Activated CD4-positive, alpha-beta memory T cell treated with anti-CD3 and anti-CD28 coated beads, Interleukin-2, amount 10 ng/mL, durations not matched to agents 7 days and 5 days (primary cell): ENCODE measurements around the gene NUDT22. TPM values are rescaled to one million over a fixed set of nuclear protein-coding genes. Genes with fewer than 3 reads are reported as not detected.

Experiments used
- CTCF ChIA-PET: fragments of 350-600 bp; sonication (Branson Sonifier 250); formaldehyde crosslinking; loops from one replicate; lab custom pipeline; 2021; ENCODE audit warnings: antibody characterized with exemption, inconsistent platforms; lab: Charles Lee
- POLR2A ChIA-PET: fragments of 350-600 bp; sonication (Branson Sonifier 250); formaldehyde crosslinking; loops from one replicate; lab custom pipeline; 2021; ENCODE audit warnings: antibody characterized with exemption; lab: Charles Lee
- DNase-seq: peaks from one replicate; pipeline ENCODE4 v3.0.0-alpha.2; 2020
- H3K27ac Mint-ChIP-seq: one replicate; pipeline ENCODE4 v1.8.0; 2021; ENCODE audit warnings: mild to moderate bottlenecking, mixed read lengths
- H3K27me3 Mint-ChIP-seq: one replicate; pipeline ENCODE4 v1.8.0; 2021; ENCODE audit warnings: mixed read lengths
- H3K36me3 Mint-ChIP-seq: one replicate; pipeline ENCODE4 v1.8.0; 2021; ENCODE audit warnings: low read depth, mixed read lengths
- H3K4me1 Mint-ChIP-seq: one replicate; pipeline ENCODE4 v1.8.0; 2021; ENCODE audit warnings: mixed read lengths
- H3K4me3 Mint-ChIP-seq: one replicate; pipeline ENCODE4 v1.8.0; 2021; ENCODE audit warnings: mild to moderate bottlenecking, mixed read lengths
- H3K9me3 Mint-ChIP-seq: one replicate; pipeline ENCODE4 v1.8.0; 2021; ENCODE audit warnings: mixed read lengths
- total RNA-seq, 2 experiments: library from RNA; stranded (reverse); gene quantifications; one replicate each; pipeline ENCODE4 v1.2.3, GENCODE V29; 2021

NUDT22 gene
- total RNA-seq = 10 to 100 TPM; 84.8 to 90.6 TPM

DNA sequence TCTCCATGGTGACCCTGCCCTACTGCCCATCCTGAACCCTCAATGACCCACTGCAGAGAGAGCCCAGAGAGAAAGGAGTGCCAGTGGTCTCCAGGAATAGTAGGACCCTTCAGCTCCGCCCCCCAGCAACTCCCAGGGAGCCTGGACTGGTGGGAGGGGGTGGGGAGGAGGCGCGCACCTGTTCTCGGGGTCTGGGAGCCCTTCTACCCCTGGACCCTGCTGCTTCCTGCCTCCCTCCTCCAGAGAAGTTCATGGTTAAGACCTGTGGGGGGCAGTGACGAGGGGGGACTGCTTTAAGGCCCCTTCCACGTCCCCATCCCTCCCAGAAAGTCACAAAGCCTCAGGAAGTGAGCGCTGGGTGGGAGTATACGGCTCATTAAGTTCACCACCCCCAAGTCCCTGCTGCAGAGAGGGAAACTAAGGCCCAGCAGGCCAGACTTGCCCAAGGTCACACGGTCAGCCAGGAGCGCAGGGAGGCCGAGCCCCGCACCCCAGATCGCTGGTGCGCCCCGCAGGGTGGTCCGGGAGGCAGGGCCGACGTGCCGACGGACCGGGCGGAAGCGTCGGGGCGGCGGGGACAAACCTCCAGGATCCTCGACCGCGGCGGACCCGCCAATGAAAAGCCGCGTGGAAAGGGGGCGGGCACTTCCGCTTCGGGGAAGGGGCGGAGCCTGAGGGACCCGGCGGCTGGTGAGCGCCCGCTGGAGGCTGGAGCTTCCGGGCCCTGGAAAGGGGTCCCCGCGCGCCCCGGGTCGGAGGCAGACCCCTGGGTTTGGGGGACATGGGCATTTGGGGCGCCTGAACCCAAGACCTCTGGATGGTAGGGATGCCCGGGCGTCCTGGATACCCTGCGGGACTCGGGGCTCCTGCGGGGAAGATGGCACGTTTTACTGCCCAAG lies at the start of gene NUDT22, which contains the start of gene TRPT1:
TSS of gene NUDT22 (plus strand) at position 667 of the 899 bp plus-strand sequence. CDS start 379 bp downstream, outside the sequence.
TSS of gene TRPT1 (minus strand) at position 579 of the 899 bp plus-strand sequence. CDS start at position 253, 326 bp downstream.
- peak within 1 kb of the TSS; percentile 79 for H3K27ac Mint-ChIP-seq
- no peaks in the 10 kb centered on the region for H3K27me3 Mint-ChIP-seq
- peak; percentile 94 for DNase-seq
- H3K9me3 Mint-ChIP-seq = no peaks in the 10 kb centered on the region
- peaks cover 17% of the 10 kb centered on the region for H3K36me3 Mint-ChIP-seq
- CTCF ChIA-PET = interaction anchor here (0.9 to 5.1 kb wide), 9 partner anchors 14 to 92 kb away, joined by 3 to 40 read pairs (median 6); partner anchors contain the start of genes ESRRA, FERMT3, FKBP2 and PLCB3
- peaks cover 40% of the 10 kb centered on the region for H3K4me1 Mint-ChIP-seq
- POLR2A ChIA-PET = interaction anchor here (0.6 to 14.6 kb wide), 19 partner anchors 8 to 1634 kb away, joined by 3 to 275 read pairs (median 8); partner anchors contain the start of genes ESRRA, FERMT3, FKBP2 and GPR137
- H3K4me3 Mint-ChIP-seq = peak within 1 kb of the TSS; percentile 88

GRCh38 chr11:64176751-64177150 lies 49.3 kb upstream of the NUDT22 start:
- ChIA-PET POLR2A (interaction anchor here (2.4 to 3.6 kb wide), 2 partner anchors 8 to 10 kb away, joined by 6 to 20 read pairs; partner anchors contain the start of gene STIP1), CTCF (interaction anchor here (1.1 kb wide), 1 partner anchor 28 kb away, joined by 3 read pairs; no protein-coding TSS in a partner anchor)
- peak; percentile 41 for DNase-seq
- Mint-ChIP-seq H3K9me3 (peaks cover 7% of the 10 kb centered on the region), H3K4me3 (no peak overlapping the region), H3K36me3 (peaks cover 6% of the 10 kb centered on the region), H3K4me1 (peaks cover 32% of the 10 kb centered on the region), H3K27ac (peak overlapping the region; percentile 65), H3K27me3 (no peaks in the 10 kb centered on the region)

GRCh38 chr11:64178203-64178602 lies 47.9 kb upstream of the NUDT22 start:
- no peak overlapping the region for H3K27ac Mint-ChIP-seq
- no peak for DNase-seq
- H3K4me3 Mint-ChIP-seq = no peak overlapping the region
- no peaks in the 10 kb centered on the region for H3K27me3 Mint-ChIP-seq
- H3K9me3 Mint-ChIP-seq = peaks cover 7% of the 10 kb centered on the region
- peaks cover 41% of the 10 kb centered on the region for H3K4me1 Mint-ChIP-seq
- POLR2A ChIA-PET = interaction anchor here (2.4 kb wide), 1 partner anchor 12 kb away, joined by 6 read pairs; no protein-coding TSS in a partner anchor
- peaks cover 9% of the 10 kb centered on the region for H3K36me3 Mint-ChIP-seq
- CTCF ChIA-PET = interaction anchor here (1.0 kb wide), 1 partner anchor 9 kb away, joined by 3 read pairs; no protein-coding TSS in a partner anchor

DNA sequence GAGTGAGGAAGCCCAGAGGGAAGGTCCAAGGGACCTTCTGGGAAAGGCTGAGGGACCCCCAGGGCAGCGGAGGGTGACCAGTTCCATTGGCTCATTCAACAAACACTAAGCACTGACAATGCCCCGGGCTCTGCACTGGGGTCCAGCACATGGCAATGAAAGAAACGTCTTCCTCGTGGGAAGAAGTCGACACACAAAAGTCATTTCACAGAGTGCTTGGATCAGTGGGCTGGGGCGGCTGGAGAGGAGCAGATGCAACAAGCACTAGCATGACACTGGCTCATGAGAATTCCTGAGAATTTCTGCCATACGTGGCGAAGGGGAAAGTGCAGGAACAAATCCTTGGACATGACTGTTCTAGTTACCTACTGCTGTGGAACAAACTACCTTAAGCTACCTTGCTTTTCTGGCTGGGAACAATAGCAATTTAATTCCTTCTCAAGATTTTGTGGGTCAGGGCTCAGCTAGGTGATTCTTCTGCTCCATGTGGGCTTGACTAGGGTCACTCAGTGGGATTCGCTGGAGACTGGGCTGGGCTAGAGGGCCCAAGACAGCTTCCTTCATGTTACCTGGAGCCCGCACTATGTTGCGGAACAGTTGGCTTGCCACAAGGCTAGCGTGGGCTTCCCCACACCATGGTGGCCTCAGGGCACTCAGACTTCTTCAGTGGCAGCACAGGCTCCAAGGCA lies 47.0 kb upstream of the NUDT22 start:
- no peak for DNase-seq
- ChIA-PET POLR2A (interaction anchor here (2.4 kb wide), 1 partner anchor 13 kb away, joined by 6 read pairs; no protein-coding TSS in a partner anchor), CTCF (interaction anchor here (1.0 kb wide), 1 partner anchor 10 kb away, joined by 3 read pairs; no protein-coding TSS in a partner anchor)
- no peak overlapping the region for H3K4me3 Mint-ChIP-seq
- peaks cover 5% of the 10 kb centered on the region for H3K9me3 Mint-ChIP-seq
- no peaks in the 10 kb centered on the region for H3K27me3 Mint-ChIP-seq
- no peak overlapping the region for H3K27ac Mint-ChIP-seq
- peaks cover 7% of the 10 kb centered on the region for H3K36me3 Mint-ChIP-seq
- peaks cover 50% of the 10 kb centered on the region for H3K4me1 Mint-ChIP-seq

DNA sequence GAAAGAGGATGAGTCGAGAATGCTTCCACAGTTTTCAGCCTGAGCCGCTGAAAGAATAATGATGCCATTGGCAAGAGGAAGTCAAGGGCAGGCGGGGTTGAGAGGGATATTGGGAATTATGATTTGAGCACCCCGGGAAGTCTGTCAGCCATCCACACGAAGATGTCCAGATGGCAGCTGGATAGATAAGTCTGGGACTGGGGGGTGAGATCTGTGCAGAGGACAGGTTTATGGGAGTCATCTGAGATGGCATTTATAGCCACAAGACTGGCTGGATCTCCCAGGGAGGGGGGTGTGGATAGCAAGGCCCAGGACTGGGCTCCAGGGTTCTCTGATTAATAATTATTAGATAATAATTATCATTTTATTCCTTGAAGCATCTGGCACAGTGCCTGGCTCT lies 45.2 kb upstream of the NUDT22 start:
- Mint-ChIP-seq H3K9me3 (peaks cover 3% of the 10 kb centered on the region), H3K4me3 (no peak overlapping the region), H3K27ac (no peak overlapping the region), H3K27me3 (no peaks in the 10 kb centered on the region), H3K36me3 (peaks cover 8% of the 10 kb centered on the region), H3K4me1 (peaks cover 58% of the 10 kb centered on the region)
- DNase-seq = no peak
- ChIA-PET POLR2A (interaction anchor here (0.9 to 2.4 kb wide), 3 partner anchors 14 to 25 kb away, joined by 3 to 13 read pairs (median 6); partner anchors contain the start of gene FERMT3), CTCF (interaction anchor here (1.0 to 1.4 kb wide), 3 partner anchors 23 to 28 kb away, joined by 3 read pairs; partner anchors contain the start of gene FERMT3)

- ChIA-PET CTCF (interaction anchor here (0.6 to 1.4 kb wide), 6 partner anchors 22 to 392 kb away, joined by 3 to 5 read pairs (median 4); partner anchors contain the start of gene FERMT3), POLR2A (interaction anchor here (0.9 to 2.4 kb wide), 3 partner anchors 15 to 25 kb away, joined by 3 to 13 read pairs (median 6); partner anchors contain the start of gene FERMT3)
- Mint-ChIP-seq H3K36me3 (peaks cover 10% of the 10 kb centered on the region), H3K4me3 (no peak overlapping the region), H3K9me3 (peaks cover 3% of the 10 kb centered on the region), H3K27me3 (no peaks in the 10 kb centered on the region), H3K27ac (no peak overlapping the region), H3K4me1 (peaks cover 54% of the 10 kb centered on the region)
- peak; percentile 61 for DNase-seq
Observed at GRCh38 chr11:64181506-64182411, 44.3 kb upstream of the NUDT22 start.

DNA sequence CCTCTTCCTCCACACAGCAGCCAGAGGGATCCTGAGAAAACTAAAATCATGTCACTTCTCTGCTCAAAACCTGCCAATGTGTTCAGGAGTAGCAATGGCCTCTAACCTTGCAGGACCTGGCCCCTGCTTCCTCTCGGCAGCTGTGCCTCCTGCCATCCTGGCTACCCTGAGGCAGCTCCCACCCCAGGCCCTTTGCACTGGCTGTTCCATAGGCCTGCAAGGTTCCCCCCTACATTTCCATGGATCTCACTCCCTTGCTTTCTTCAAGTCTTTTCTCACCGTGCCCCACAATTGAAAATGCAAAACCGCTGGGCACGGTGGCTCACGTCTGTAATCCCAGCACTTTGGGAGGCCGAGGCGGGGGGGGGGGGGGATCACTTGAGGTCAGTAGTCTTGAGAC lies 42.2 kb upstream of the NUDT22 start:
- DNase-seq = no peak
- POLR2A ChIA-PET = interaction anchor here (1.3 to 15.6 kb wide), 6 partner anchors 9 to 182 kb away, joined by 3 to 272 read pairs (median 24); partner anchors contain the start of genes FERMT3, NUDT22 and TRPT1
- H3K27ac Mint-ChIP-seq = no peak overlapping the region
- no peaks in the 10 kb centered on the region for H3K9me3 Mint-ChIP-seq
- no peaks in the 10 kb centered on the region for H3K27me3 Mint-ChIP-seq
- peaks cover 46% of the 10 kb centered on the region for H3K4me1 Mint-ChIP-seq
- H3K36me3 Mint-ChIP-seq = peaks cover 19% of the 10 kb centered on the region
- CTCF ChIA-PET = interaction anchor here (1.8 to 6.5 kb wide), 3 partner anchors 10 to 31 kb away, joined by 5 to 71 read pairs (median 6); partner anchors contain the start of gene FERMT3
- H3K4me3 Mint-ChIP-seq = no peak overlapping the region

DNA sequence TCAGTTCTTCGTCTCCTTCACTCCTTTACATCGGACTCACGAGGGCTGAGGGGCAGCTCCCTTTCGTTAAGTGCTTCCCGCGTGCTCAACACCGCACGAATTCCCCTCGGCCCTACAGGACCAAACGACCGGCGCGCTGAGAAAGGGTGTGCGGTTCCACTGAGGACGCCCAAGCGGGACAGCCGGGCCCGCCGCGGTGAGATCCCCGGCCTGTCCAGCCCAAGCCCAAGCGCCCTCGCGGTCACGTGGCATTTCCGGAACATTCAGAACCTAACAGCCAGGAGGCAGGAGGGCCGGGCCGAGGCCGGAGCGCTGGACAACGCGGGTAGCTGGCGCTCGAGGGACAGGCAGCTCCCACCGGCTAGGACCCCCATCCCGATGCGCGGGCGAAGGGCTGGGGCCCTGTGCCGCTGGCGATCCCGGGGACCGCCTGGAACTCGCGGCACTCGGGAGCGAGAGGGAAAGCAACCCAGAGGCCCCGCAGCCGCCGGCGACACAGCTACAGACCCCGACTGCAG lies 40.8 kb upstream of the NUDT22 start:
- ChIA-PET POLR2A (interaction anchor here (0.6 to 15.6 kb wide), 35 partner anchors 10 to 1431 kb away, joined by 3 to 272 read pairs (median 5); partner anchors contain the start of genes BAD, DNAJC4, ESRRA and FERMT3), CTCF (interaction anchor here (0.6 to 6.5 kb wide), 15 partner anchors 10 to 1280 kb away, joined by 3 to 71 read pairs (median 3); partner anchors contain the start of genes FERMT3, PRDX5 and TRMT112)
- Mint-ChIP-seq H3K9me3 (no peaks in the 10 kb centered on the region), H3K4me3 (no peak overlapping the region), H3K36me3 (peaks cover 23% of the 10 kb centered on the region), H3K4me1 (peaks cover 52% of the 10 kb centered on the region), H3K27me3 (no peaks in the 10 kb centered on the region), H3K27ac (peak overlapping the region; percentile 99)
- DNase-seq = no peak

DNA sequence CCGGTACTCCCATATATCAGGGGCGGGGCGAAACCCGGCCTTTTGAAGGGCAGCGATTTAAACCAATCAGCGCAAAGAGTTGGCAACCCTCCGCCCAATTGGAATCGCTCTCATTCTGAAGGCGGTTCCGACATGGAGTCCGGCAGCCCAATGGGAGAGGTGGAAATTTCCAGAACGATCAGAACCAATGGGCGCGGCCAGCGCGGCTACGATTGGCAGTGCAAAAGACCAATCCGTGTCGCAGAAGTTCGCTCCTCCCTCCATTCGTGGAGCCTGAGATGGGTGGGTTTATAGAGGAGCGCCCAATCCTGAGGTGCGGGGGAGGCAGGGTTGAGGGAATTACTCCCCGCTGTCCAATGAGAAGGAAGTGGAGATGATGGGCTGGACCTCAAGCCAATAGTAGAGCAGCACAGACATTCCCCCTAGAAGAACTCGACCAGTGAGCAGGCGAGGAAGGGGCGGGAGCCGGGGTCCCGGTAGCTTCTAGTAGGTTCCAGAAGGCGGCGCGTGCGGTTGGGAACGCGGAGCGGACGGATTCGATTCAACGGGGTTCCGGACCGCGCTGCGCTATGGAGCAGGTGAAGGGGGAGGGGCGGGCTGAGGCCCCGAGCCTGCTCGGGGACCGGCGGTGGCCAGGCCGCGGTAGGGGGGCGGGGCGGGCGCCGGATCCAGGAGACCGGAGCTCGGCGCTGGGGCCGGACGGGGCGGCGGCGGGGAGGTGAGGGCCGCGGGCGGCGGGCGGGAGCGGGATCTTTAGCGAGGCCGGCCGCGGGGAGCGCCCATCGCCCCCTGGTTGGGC lies 40.2 kb upstream of the NUDT22 start, which contains the start of gene STIP1:
TSS of gene STIP1 (plus strand) at position 479 of the 799 bp plus-strand sequence. CDS start at position 570, 91 bp downstream.
- Mint-ChIP-seq H3K4me1 (peaks cover 56% of the 10 kb centered on the region), H3K9me3 (no peaks in the 10 kb centered on the region), H3K36me3 (peaks cover 28% of the 10 kb centered on the region), H3K27me3 (no peaks in the 10 kb centered on the region), H3K27ac (peak within 1 kb of the TSS; percentile 99), H3K4me3 (no peak within 1 kb of the TSS)
- ChIA-PET CTCF (interaction anchor here (0.6 to 6.5 kb wide), 14 partner anchors 10 to 418 kb away, joined by 3 to 71 read pairs (median 4); partner anchors contain the start of genes ESRRA, FERMT3, NUDT22 and PRDX5), POLR2A (interaction anchor here (0.6 to 15.6 kb wide), 30 partner anchors 11 to 1432 kb away, joined by 3 to 272 read pairs (median 5); partner anchors contain the start of genes BAD, DNAJC4, ESRRA and FERMT3)
- DNase-seq = peak; percentile 99
